ENCODE measurements around the gene OFD1.

The OFD1 gene

DNA sequence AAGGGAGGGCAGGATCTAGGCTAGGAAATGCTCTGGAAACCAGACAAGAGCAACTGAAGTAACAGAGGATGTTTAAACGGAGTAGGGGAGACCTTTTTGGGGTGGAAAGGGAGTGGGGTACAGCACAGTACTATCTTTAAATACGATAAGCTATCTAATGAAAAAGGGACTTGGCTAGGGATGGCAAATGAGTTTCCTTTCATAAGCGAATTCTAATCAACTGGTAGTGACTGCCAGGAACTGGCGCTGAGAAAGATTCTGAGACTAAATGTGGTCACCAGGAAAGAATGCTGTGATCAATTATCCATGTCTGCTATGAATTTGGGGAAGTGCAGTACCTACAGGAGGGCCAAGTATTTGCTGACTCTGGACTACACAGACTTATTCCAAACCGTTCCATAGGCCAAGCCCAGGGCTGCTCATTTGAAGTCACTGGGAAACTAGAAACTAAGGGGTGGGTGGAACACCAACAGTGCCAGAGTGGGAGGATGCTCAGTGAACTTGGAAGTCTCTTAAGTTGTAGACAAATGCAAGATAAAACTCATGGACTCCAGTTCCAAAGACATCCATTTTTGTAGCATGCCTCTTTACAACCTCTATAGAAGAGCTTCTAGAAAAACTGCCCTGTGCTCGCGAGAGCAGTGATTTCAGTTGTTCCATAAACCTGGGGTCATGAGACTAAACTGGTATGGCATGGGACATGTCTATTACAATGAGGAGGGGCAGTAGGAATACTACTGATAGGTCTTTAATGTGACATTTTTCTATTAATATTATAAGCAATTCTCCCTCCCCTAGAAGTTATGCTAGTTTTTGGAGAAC is 2.1 kb upstream of the OFD1 start:
- DNase-seq: no peak
- no peaks in the 10 kb centered on the region for H3K4me1 ChIP-seq (ENCODE audit: control insufficient read depth, insufficient read depth, low read depth, low read length)
- peaks cover 1% of the 10 kb centered on the region for H3K79me1 ChIP-seq (replicated peaks; ENCODE audit: low read length, poor library complexity, severe bottlenecking)
- H3K27ac ChIP-seq (ENCODE audit: low read length, poor library complexity, severe bottlenecking): peak overlapping the region; percentile 54
- H4K8ac ChIP-seq (ENCODE audit: low read length): no peak overlapping the region
- H2BK12ac ChIP-seq (ENCODE audit: low read length in 2 of 2): no peak overlapping the region
- no peak overlapping the region for H3K4me2 ChIP-seq (ENCODE audit: low read length, poor library complexity, severe bottlenecking)
- H3K27me3 ChIP-seq (ENCODE audit: control insufficient read depth in 1 of 2, insufficient read depth in 1 of 2, low read length in 2 of 2): peaks cover 0 to 16% of the 10 kb centered on the region in 2 experiments
- H2BK5ac ChIP-seq (ENCODE audit: low read depth, low read length, poor library complexity, severe bottlenecking): no peak overlapping the region
- H2AK5ac ChIP-seq (ENCODE audit: low read length, severe bottlenecking): no peak overlapping the region
- peak overlapping the region; percentile 96 for H3K9ac ChIP-seq (ENCODE audit: low read length)
- no peak overlapping the region for H2BK120ac ChIP-seq (ENCODE audit: low read depth, low read length)
- H3K4me3 ChIP-seq (ENCODE audit: insufficient read depth in 1 of 2, low read depth in 1 of 2, low read length in 2 of 2): peak overlapping the region in 1 of 2 experiments; percentile 97
- no peak overlapping the region for H4K91ac ChIP-seq (ENCODE audit: low read length)
- peaks cover 0 to 9% of the 10 kb centered on the region in 2 experiments for H3K36me3 ChIP-seq (ENCODE audit: control insufficient read depth in 1 of 2, insufficient read depth in 2 of 2, low read depth in 1 of 2, low read length in 2 of 2)
- H3K14ac ChIP-seq (ENCODE audit: low read length in 2 of 2): no peak overlapping the region
- no peak overlapping the region for H3K23ac ChIP-seq (ENCODE audit: low read length in 2 of 2)
- no peak overlapping the region for H2AFZ ChIP-seq (ENCODE audit: low read depth, low read length)
- 95% methylated on average over 4 of the region's 7 CpGs for WGBS
- no peak overlapping the region for H3K18ac ChIP-seq (ENCODE audit: low read depth in 1 of 2, low read length in 2 of 2)
- no peak overlapping the region for H2BK15ac ChIP-seq (ENCODE audit: low read depth, poor library complexity, severe bottlenecking)
- no peaks in the 10 kb centered on the region for H3K9me3 ChIP-seq (ENCODE audit: control insufficient read depth, low read length)
- no peak overlapping the region for H3K4ac ChIP-seq (ENCODE audit: low read depth in 1 of 2, low read length in 2 of 2)

GRCh38 chrX:13733506-13733905 is 1.0 kb upstream of the OFD1 start:
- no peak overlapping the region for H2BK5ac ChIP-seq (ENCODE audit: low read depth, low read length, poor library complexity, severe bottlenecking)
- H2AFZ ChIP-seq (ENCODE audit: low read depth, low read length): no peak overlapping the region
- peak overlapping the region; percentile 96 for H3K9ac ChIP-seq (ENCODE audit: low read length)
- H3K4me1 ChIP-seq (ENCODE audit: control insufficient read depth, insufficient read depth, low read depth, low read length): no peaks in the 10 kb centered on the region
- H3K27me3 ChIP-seq (ENCODE audit: control insufficient read depth in 1 of 2, insufficient read depth in 1 of 2, low read length in 2 of 2): peaks cover 0 to 16% of the 10 kb centered on the region in 2 experiments
- no peak overlapping the region for H3K23ac ChIP-seq (ENCODE audit: low read length in 2 of 2)
- no peak overlapping the region for H2BK12ac ChIP-seq (ENCODE audit: low read length in 2 of 2)
- H3K9me3 ChIP-seq (ENCODE audit: control insufficient read depth, low read length): no peaks in the 10 kb centered on the region
- no peak overlapping the region for H2BK15ac ChIP-seq (ENCODE audit: low read depth, poor library complexity, severe bottlenecking)
- H3K4ac ChIP-seq (ENCODE audit: low read depth in 1 of 2, low read length in 2 of 2): no peak overlapping the region
- H4K8ac ChIP-seq (ENCODE audit: low read length): no peak overlapping the region
- peaks cover 0 to 13% of the 10 kb centered on the region in 2 experiments for H3K36me3 ChIP-seq (ENCODE audit: control insufficient read depth in 1 of 2, insufficient read depth in 2 of 2, low read depth in 1 of 2, low read length in 2 of 2)
- peaks cover 1% of the 10 kb centered on the region for H3K79me1 ChIP-seq (replicated peaks; ENCODE audit: low read length, poor library complexity, severe bottlenecking)
- H2BK120ac ChIP-seq (ENCODE audit: low read depth, low read length): no peak overlapping the region
- peak overlapping the region; percentile 59 for H3K4me2 ChIP-seq (ENCODE audit: low read length, poor library complexity, severe bottlenecking)
- peak; percentile 13 for DNase-seq
- H3K18ac ChIP-seq (ENCODE audit: low read depth in 1 of 2, low read length in 2 of 2): no peak overlapping the region
- H3K4me3 ChIP-seq (ENCODE audit: insufficient read depth in 1 of 2, low read depth in 1 of 2, low read length in 2 of 2): peak overlapping the region in 1 of 2 experiments; percentile 97
- H2AK5ac ChIP-seq (ENCODE audit: low read length, severe bottlenecking): no peak overlapping the region
- H4K91ac ChIP-seq (ENCODE audit: low read length): no peak overlapping the region
- 48% methylated on average over 4 of the region's 4 CpGs for WGBS
- no peak overlapping the region for H3K27ac ChIP-seq (ENCODE audit: low read length, poor library complexity, severe bottlenecking)
- H3K14ac ChIP-seq (ENCODE audit: low read length in 2 of 2): no peak overlapping the region

DNA sequence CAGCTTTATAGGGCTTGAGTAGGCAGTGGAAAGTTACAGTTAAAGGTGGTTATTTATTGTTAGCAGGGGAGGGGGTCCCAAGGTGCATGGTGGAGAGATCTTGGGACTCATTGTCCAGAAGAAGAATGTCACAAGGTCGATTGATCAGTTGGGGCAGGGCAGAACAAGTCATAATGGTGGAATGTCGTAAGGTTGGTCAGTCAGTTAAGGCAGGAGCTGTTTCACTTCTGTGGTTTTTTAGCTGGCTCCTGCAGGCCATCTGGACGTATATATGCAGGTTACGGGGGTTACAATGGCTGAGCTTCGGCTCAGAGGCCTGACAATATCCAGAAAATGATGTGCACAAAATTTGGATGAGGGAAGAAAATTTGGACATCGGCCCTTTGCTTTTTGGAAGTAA is 7.1 kb downstream of the OFD1 start:
- Histone ChIP-seq H3K36me3 (ENCODE audit: control insufficient read depth in 1 of 2, insufficient read depth in 2 of 2, low read depth in 1 of 2, low read length in 2 of 2) (peaks cover 0 to 55% of the 10 kb centered on the region in 2 experiments), H4K91ac (ENCODE audit: low read length) (no peak overlapping the region), H3K4me3 (ENCODE audit: insufficient read depth in 1 of 2, low read depth in 1 of 2, low read length in 2 of 2) (no peak overlapping the region), H3K18ac (ENCODE audit: low read depth in 1 of 2, low read length in 2 of 2) (no peak overlapping the region), H4K8ac (ENCODE audit: low read length) (no peak overlapping the region), H2BK5ac (ENCODE audit: low read depth, low read length, poor library complexity, severe bottlenecking) (no peak overlapping the region), H3K4ac (ENCODE audit: low read depth in 1 of 2, low read length in 2 of 2) (no peak overlapping the region), H3K27me3 (ENCODE audit: control insufficient read depth in 1 of 2, insufficient read depth in 1 of 2, low read length in 2 of 2) (peaks cover 0 to under 1% of the 10 kb centered on the region in 2 experiments), H3K14ac (ENCODE audit: low read length in 2 of 2) (no peak overlapping the region), H3K27ac (ENCODE audit: low read length, poor library complexity, severe bottlenecking) (no peak overlapping the region), H2BK15ac (ENCODE audit: low read depth, poor library complexity, severe bottlenecking) (no peak overlapping the region), H3K23ac (ENCODE audit: low read length in 2 of 2) (no peak overlapping the region), H2BK12ac (ENCODE audit: low read length in 2 of 2) (no peak overlapping the region), H2BK120ac (ENCODE audit: low read depth, low read length) (no peak overlapping the region), H3K4me1 (ENCODE audit: control insufficient read depth, insufficient read depth, low read depth, low read length) (no peaks in the 10 kb centered on the region), H3K4me2 (ENCODE audit: low read length, poor library complexity, severe bottlenecking) (no peak overlapping the region), H3K9me3 (ENCODE audit: control insufficient read depth, low read length) (no peaks in the 10 kb centered on the region), H2AK5ac (ENCODE audit: low read length, severe bottlenecking) (no peak overlapping the region), H3K9ac (ENCODE audit: low read length) (no peak overlapping the region), H3K79me1 (replicated peaks; ENCODE audit: low read length, poor library complexity, severe bottlenecking) (no peaks in the 10 kb centered on the region), H2AFZ (ENCODE audit: low read depth, low read length) (no peak overlapping the region)
- DNase-seq: no peak
- WGBS: 60% methylated on average over 4 of the region's 6 CpGs

DNA sequence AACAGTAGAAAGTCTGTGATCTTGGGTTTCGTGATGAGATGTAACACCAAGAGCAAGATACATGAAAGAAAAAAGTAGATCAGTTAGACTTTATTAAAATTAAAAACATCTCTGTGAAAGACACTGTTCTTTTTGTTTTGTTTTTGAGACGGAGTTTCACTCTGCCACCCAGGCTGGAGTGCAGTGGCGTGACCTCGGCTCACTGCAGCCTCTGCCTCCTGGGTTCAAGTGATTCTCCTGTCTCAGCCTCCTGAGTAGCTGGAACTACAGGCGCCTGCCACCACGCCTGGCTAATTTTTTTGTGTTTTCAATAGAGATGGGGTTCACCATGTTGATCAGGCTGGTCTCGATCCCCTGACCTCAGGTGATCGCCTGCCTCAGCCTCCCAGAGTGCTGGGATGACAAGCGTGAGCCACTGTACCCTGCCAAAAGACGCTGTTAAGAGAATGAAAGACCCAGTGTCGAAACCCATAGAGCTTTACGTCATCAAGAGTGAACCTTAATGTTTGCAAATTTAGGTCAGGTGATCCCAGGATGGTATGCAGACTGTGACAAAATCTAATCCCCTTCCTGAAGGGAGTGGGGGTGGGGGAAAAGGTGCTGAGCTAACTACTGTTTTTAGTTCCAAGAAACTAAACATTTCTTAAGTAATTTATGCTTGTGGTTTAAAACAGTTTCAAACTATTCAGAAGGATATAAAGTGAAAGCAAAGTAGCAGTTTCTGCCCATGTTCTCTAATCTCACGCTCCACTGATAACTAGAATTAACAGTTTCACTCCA is 8.0 kb downstream of the OFD1 start:
- H3K4me1 ChIP-seq (ENCODE audit: control insufficient read depth, insufficient read depth, low read depth, low read length): no peaks in the 10 kb centered on the region

More for the DNA sequence above, 8.0 kb downstream of the OFD1 start:
- Histone ChIP-seq H3K14ac (ENCODE audit: low read length in 2 of 2) (no peak overlapping the region), H3K27me3 (ENCODE audit: control insufficient read depth in 1 of 2, insufficient read depth in 1 of 2, low read length in 2 of 2) (peaks cover 0 to 4% of the 10 kb centered on the region in 2 experiments), H2BK12ac (ENCODE audit: low read length in 2 of 2) (no peak overlapping the region), H3K18ac (ENCODE audit: low read depth in 1 of 2, low read length in 2 of 2) (no peak overlapping the region), H2BK5ac (ENCODE audit: low read depth, low read length, poor library complexity, severe bottlenecking) (no peak overlapping the region), H3K23ac (ENCODE audit: low read length in 2 of 2) (no peak overlapping the region), H2BK15ac (ENCODE audit: low read depth, poor library complexity, severe bottlenecking) (no peak overlapping the region), H2AFZ (ENCODE audit: low read depth, low read length) (no peak overlapping the region), H3K27ac (ENCODE audit: low read length, poor library complexity, severe bottlenecking) (no peak overlapping the region), H3K79me1 (replicated peaks; ENCODE audit: low read length, poor library complexity, severe bottlenecking) (no peaks in the 10 kb centered on the region), H4K91ac (ENCODE audit: low read length) (no peak overlapping the region), H3K9me3 (ENCODE audit: control insufficient read depth, low read length) (no peaks in the 10 kb centered on the region), H2AK5ac (ENCODE audit: low read length, severe bottlenecking) (no peak overlapping the region), H3K36me3 (ENCODE audit: control insufficient read depth in 1 of 2, insufficient read depth in 2 of 2, low read depth in 1 of 2, low read length in 2 of 2) (peaks cover 0 to 53% of the 10 kb centered on the region in 2 experiments), H3K4me2 (ENCODE audit: low read length, poor library complexity, severe bottlenecking) (no peak overlapping the region), H3K4me3 (ENCODE audit: insufficient read depth in 1 of 2, low read depth in 1 of 2, low read length in 2 of 2) (no peak overlapping the region), H3K9ac (ENCODE audit: low read length) (no peak overlapping the region), H2BK120ac (ENCODE audit: low read depth, low read length) (no peak overlapping the region), H3K4ac (ENCODE audit: low read depth in 1 of 2, low read length in 2 of 2) (no peak overlapping the region), H4K8ac (ENCODE audit: low read length) (no peak overlapping the region)
- peak; percentile 51 for DNase-seq
- 93% methylated on average over 11 of the region's 13 CpGs for WGBS

All from mesenchymal stem cell (in vitro differentiated cells and primary cell).